Neural progenitor cell (in vitro differentiated cells): Measurements from ENCODE around the gene RMRP.

Experiments
- EZH2 ChIP-seq: fragments of 200-600 bp; sonication (generic); IDR thresholded peaks from 2 replicates; pipeline ENCODE4 v1.6.1; 2017; ENCODE audit warnings: antibody characterized with exemption, mild to moderate bottlenecking, moderate library complexity
- TF ChIP-seq, protein P1 (sequence below): fragments of 200-600 bp; sonication (generic); IDR thresholded peaks from 2 replicates; pipeline ENCODE4 v1.5.1; 2017; ENCODE audit warnings: antibody characterized with exemption, mild to moderate bottlenecking

DNA sequence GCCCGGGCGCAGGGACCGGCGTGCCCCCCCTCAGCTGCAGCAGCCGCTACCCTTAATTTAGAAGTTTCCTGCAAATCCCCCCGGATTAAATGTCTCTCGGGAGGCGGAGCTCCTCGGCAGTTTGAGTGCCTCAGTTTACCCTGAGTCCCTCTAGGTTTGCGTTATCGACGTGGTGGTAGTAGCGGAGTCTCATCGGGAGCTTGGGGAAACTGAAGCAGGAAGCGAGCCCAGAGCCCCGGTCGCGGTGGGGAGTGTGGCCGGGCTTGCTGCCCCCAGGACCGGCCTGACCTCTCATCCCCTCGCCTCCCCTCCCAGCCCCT is 32.4 kb upstream of the RMRP start:
- no peak for TF ChIP-seq EZH2
- TF ChIP-seq, protein P1, sequence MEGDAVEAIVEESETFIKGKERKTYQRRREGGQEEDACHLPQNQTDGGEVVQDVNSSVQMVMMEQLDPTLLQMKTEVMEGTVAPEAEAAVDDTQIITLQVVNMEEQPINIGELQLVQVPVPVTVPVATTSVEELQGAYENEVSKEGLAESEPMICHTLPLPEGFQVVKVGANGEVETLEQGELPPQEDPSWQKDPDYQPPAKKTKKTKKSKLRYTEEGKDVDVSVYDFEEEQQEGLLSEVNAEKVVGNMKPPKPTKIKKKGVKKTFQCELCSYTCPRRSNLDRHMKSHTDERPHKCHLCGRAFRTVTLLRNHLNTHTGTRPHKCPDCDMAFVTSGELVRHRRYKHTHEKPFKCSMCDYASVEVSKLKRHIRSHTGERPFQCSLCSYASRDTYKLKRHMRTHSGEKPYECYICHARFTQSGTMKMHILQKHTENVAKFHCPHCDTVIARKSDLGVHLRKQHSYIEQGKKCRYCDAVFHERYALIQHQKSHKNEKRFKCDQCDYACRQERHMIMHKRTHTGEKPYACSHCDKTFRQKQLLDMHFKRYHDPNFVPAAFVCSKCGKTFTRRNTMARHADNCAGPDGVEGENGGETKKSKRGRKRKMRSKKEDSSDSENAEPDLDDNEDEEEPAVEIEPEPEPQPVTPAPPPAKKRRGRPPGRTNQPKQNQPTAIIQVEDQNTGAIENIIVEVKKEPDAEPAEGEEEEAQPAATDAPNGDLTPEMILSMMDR: no peak
